HG03378 (cell line): ENCODE data around the gene CHPF.

Source experiments
- ATAC-seq: cut with Tn5 transposase; IDR thresholded peaks from one replicate; pipeline ENCODE4 v1.9.1; 2021; ENCODE audit warnings: mild to moderate bottlenecking, moderate library complexity; ENCODE audit not compliant: unreplicated experiment

CHPF gene

DNA sequence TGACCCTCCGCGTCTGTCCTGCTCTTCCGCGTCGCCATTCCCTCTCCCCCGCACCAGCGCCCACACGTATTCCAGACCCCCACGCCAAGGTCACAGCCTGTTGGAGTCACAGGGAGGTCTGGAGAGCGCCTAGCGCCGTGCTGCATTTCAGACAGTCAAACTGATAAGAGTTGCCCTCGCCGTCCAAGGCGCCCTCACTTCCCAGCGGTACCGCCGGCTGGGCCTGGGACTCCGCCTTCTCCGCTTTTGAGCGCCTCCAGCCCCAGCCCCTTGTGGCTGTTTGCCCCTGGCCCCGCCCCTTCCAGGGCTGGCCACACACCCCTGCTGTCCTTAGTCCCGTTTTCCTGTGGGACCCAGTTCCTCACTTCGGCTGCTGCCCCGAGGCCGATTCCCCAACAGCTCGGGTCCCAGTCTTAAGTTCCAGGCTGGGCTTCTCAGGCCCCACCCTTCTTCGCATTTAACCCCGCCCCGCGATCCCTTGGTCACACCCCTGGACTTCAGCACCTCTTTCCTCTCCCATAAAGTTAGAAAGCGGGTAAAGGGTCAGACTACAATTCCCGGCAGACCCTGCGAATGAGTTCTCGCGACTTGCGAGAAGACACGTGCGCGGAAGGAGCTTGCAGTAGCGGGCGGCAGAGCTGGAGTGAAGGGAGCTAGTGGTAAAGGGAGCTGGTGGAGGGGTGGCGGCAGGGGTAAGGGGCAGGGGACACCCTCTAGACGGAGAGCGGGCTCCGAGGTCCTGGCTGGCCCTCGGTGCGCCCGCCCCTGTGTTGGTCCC, 45.1 kb downstream of the CHPF start, which contains the start of gene GMPPA:
GMPPA (plus strand) TSS at position 612 of the 778 bp plus-strand sequence. CDS start 1,085 bp downstream, outside the sequence.
- peak; percentile 97 for ATAC-seq

DNA sequence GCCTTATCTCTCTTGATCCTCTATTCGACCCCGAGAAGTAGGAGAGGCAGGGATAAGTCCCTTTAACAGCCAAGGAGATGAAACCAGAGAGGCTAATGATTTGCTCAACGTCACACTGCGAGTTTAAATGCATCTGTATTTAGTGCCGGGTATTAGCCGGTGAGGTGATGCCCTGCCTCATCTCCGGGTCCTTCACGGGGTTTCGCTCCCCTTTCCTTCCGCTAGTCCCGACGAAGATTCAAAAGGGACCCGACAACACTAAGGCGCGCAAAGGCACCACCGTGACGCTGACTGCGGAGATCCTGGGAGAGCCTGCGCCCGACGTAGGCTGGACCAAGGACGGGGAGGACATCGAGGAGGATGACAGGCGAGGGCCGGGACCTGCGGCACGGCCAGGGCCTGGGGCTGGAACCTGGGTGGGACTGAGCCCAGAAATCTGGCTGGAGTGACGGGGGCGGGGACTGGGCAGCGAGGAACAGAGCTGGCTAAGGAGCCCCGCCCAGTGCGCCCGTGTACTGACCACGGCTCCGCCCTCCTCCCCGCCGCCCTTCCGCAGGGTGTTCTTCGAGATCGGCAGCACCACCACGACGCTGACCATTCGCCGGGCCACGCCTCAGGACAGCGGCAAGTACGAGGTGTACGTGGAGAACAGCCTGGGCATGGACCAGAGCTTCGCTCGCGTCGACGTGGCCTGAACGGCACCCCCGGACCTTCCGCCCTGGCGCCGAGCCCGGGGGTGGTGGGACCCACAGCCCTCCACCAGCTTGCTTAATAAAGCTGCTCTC, 45.9 kb downstream of the CHPF start:
- ATAC-seq, result no peak

DNA sequence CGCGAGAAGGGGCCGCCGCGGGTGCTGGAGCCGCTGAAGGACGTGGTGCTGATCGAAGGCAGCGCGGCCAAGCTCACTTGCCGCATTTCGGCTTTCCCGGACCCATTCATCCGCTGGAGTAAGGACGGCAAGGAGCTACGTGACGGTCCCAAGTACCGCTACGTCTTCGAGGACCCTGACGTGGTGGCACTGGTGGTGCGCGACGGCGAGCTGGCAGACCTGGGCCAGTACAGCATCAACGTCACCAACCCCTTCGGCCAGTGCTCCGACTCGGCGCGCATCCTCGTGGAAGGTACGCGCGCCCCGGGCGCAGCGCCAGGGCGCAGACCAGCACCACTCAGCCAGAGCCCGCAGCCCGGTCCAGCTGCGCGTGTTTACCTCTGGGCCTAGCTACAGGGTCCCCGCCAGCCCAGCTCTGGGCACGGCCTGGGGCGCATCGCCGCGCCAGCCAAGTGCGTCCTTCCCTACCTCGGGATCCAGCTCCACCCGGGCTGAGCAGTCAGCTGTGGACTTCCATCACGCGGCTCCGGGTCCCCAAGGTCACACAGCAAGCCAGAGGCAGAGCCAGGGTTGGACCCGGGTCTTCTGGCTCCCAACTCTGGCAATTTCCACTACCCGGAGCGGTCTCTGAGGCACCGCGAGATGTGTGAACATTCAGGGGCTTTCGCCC, 46.6 kb downstream of the CHPF start:
- ATAC-seq, result no peak

DNA sequence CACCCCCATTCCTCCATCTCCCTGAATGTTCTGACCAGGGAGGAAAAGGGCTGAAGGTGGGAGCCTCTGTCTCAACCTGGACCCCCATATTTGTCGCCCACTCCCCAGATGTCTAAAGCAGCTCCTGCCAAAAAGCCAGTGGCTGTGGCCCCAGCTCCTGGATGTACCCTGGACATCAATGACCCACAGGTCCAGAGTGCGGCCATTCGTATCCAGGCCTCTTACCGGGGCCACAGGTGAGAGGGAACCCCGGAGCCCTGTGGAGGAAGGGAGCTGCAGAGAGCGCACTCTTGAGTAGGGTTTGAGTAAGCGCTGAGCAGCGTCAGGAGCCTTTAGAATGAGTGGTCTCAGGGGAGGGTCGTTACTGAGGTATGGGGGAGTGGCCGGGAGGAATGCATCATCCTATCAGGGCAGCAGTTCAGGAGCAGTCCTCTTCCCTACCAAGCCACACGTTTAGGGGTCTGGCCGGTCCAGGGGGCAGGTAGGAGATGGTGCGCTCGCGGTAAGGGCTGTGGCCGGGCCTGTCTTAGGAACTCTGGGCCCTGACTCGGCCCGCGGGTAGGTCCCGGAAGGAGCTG, 47.3 kb downstream of the CHPF start:
- ATAC-seq, result no peak

DNA sequence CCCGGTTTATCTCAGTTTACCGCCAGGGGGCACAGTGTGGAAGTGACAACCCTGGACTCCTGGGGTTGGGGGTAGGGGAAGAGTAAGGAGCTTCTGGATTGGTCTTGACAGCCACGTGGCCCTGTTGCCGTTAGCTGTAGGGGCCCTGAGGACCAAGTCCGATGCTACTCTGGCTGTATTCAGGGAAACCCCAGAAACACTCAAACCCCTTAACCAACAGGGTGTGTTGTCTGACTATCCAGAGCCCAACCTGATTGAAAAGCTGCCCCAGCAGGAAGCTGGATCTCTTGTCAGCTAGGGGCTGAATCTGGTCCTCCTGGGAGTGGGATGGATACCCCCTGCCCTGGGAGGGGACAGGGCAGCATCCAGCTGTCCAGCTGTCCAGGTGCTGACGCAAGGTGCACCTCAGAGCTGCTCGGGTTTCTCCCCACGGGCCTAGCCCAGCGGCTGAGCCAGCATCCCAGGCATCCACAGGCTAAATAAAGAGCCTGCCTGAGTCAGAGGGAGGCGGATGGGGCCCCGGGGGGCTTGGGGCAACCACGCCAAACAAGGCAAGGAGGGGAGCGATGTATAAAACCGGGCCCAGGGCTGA, 48.0 kb downstream of the CHPF start:
- no peak for ATAC-seq

DNA sequence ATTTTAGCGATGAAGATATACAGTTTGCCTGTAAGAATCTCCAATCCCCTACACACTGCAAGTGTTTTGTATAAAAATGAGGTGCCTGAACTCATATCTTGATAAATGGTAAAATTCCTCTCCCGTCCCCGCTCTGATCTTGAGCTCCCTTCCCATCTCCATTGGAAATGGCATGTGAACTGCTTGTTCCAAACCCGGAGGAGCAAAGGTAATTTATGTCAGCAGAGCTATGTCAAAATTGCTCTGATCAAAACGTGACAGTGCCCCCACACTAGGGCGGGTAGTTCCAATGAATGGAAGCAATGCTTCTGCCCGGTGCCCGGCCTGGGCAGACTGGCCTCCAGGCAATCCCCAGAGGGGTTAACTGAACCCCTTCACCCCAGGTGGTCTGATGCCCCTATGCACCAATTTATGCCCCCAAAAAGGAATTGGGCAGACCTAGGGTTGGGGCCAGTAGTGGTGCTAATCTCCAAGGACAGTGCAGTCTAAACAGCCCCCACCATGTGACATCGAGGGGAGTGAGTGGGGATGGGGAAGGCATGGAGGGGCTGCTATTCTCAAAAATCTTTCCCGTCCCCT, 48.6 kb downstream of the CHPF start:
- no peak for ATAC-seq

DNA sequence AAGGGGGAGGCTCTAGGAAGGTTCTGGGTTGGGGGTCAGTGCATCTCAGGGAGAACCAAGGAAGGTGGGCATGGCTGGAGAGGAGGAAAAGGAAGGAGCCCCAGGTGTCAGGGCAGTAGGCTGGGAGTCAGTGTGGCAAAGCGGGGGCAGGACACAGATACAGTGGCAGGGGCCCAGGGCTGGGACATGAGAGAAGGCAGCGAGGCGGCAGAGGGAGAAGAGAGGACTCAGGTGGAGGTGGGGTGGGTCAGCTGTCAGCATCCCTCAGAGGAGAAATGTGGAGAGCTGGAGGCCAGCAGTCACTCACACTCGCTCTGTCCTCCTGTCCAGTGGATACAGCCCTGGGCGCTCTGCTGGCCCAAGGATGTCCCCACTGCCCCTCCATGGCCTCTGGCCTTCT, 50.5 kb downstream of the CHPF start:
- ATAC-seq, result no peak

DNA sequence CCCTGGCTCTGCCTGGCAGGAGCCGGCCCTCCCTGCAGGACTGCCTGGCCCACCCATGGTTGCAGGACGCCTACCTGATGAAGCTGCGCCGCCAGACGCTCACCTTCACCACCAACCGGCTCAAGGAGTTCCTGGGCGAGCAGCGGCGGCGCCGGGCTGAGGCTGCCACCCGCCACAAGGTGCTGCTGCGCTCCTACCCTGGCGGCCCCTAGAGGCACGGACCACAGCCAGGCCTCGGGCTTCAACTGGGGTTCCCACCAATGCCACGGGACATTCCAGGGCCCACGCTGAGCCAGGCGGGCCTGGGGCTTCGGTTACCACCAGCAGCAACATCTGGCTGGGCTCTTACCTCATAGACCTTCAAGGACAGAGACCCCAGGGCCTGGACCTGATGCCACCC, 51.0 kb downstream of the CHPF start:
- ATAC-seq, result no peak

DNA sequence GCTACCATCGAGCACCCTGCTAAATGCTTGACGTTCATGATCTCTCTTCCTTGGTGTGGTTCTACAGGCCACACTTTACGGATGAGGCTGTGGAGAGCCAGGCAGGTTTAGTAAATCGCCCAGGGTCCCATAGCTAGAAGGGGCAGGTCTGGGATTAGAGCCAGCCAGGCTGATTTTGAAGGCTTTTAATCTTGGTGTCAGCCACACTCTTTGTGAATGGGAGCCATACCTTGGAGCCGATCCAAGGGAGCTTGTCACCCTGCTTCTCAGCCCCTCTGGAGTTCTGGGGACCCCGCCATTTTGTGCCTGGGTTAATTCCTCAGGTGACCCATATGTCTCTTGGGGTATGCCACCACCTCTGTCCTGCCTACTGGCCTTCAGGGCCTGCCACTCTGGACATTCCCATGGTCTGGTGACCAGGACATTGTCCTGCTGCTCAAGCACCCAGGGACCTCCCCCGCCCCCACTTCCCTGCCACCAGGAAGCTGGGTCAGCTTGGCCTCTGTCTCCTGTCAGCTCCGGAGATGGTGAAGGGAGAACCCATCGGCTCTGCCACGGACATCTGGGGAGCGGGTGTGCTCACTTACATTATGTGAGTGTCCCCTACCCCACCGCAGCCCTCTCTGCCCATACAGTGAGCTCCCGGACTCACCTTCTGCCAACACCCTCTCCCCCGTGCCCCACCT, 52.2 kb downstream of the CHPF start:
- no peak for ATAC-seq

DNA sequence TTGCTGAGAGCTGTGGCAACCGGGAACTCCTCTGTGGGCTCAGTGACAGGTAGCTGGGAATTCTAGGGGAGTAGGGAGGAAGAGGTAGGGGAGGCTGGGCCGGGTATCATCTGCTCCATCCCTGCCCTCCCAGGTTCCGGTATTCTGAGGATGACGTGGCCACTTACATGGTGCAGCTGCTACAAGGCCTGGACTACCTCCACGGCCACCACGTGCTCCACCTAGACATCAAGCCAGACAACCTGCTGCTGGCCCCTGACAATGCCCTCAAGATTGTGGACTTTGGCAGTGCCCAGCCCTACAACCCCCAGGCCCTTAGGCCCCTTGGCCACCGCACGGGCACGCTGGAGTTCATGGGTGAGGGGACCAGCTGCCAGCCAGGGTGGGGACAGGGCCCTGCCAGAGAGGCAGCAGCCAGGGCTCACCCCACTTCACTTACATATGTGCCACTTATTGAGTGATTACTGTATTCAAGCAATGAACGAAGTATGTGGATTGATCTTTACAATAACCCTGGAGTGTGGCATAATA, 52.9 kb downstream of the CHPF start:
- ATAC-seq, result no peak

DNA sequence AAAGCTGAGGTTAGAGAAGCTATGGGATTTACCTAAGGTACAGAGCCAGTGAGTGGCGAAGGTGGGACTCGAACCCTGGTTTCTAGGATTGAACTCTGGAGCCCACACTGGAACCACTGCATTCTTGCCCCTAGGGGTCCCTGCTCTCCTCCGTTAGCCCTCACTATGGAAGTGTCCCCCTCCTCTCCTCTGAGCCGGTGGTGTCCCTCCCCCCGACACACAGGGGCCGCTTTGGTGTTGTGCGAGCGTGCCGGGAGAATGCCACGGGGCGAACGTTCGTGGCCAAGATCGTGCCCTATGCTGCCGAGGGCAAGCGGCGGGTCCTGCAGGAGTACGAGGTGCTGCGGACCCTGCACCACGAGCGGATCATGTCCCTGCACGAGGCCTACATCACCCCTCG, 53.4 kb downstream of the CHPF start:
- ATAC-seq, result no peak

DNA sequence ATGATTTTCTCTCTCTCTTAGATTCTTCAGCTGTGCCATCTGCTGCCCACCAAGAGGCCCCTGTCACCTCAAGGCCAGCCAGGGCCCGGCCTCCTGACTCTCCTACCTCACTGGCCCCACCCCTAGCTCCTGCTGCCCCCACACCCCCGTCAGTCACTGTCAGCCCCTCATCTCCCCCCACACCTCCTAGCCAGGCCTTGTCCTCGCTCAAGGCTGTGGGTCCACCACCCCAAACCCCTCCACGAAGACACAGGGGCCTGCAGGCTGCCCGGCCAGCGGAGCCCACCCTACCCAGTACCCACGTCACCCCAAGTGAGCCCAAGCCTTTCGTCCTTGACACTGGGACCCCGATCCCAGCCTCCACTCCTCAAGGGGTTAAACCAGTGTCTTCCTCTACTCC, 54.3 kb downstream of the CHPF start:
- ATAC-seq, result no peak
